Stomach (tissue), 4 donors: Measurements from ENCODE around the gene TMEM132D.

Source experiments
- CTCF ChIP-seq, 7 experiments: fragments of 450-650 bp in 4 of 7; fragments of 200-600 bp in 3 of 7; sonication (generic) in 3 of 7; IDR thresholded peaks; one replicate each; pipeline ENCODE4 v1.5.1; 2016 to 2019; ENCODE audit warnings: antibody characterized with exemption in 7 of 7, control low read depth in 2 of 7, mild to moderate bottlenecking in 1 of 7
- EP300 ChIP-seq: sonication (generic); formaldehyde crosslinking; IDR thresholded peaks from one replicate; pipeline ENCODE4 v1.6.1; 2017; ENCODE audit warnings: antibody characterized with exemption
- POLR2A ChIP-seq, 4 donors: fragments of 450-650 bp; IDR thresholded peaks; one replicate each; pipeline ENCODE4 v1.6.1; 2016; ENCODE audit warnings: antibody characterized with exemption in 4 of 4, control low read depth in 2 of 4, mild to moderate bottlenecking in 1 of 4, moderate library complexity in 1 of 4
- POLR2AphosphoS5 ChIP-seq, 3 donors: sonication (generic); formaldehyde crosslinking; IDR thresholded peaks; one replicate each; pipeline ENCODE4 v1.6.1; 2016; ENCODE audit warnings: antibody characterized with exemption in 3 of 3

GRCh38 chr12:129335773-129336172 lies 568.1 kb downstream of the TMEM132D start:
- TF ChIP-seq CTCF (IDR thresholded peaks at IDR 0.05): no peak
- no peak for TF ChIP-seq POLR2A (IDR thresholded peaks at IDR 0.05)
- no peak for TF ChIP-seq POLR2AphosphoS5 (IDR thresholded peaks at IDR 0.05)
- no peak for TF ChIP-seq EP300
